Duodenal mucosa (tissue), 2 donors: ENCODE measurements around the gene ATAD3C.
A peak's percentile ranks its signal among the peaks of the same experiment; 100 is the strongest.

Experiments
- H3K27ac ChIP-seq: one replicate; pipeline ENCODE4 v1.7.0; 2013; ENCODE audit warnings: low read depth, low read length
- H3K27me3 ChIP-seq, 2 donors: one replicate each; pipeline ENCODE4 v1.7.0; 2013; ENCODE audit warnings: low read length in 2 of 2, control low read depth in 1 of 2; ENCODE audit not compliant: insufficient read depth in 2 of 2, control insufficient read depth in 1 of 2
- H3K36me3 ChIP-seq, 2 donors: one replicate each; pipeline ENCODE4 v1.7.0; 2013; ENCODE audit warnings: low read length in 2 of 2, control low read depth in 1 of 2; ENCODE audit not compliant: insufficient read depth in 2 of 2, control insufficient read depth in 1 of 2
- H3K4me1 ChIP-seq, 2 donors: one replicate each; pipeline ENCODE4 v1.7.0; 2013; ENCODE audit warnings: low read length in 2 of 2, control low read depth in 1 of 2; ENCODE audit not compliant: insufficient read depth in 2 of 2, control insufficient read depth in 1 of 2
- H3K4me3 ChIP-seq, 2 donors: one replicate each; pipeline ENCODE4 v1.7.0; 2013; ENCODE audit warnings: low read length in 2 of 2, low read depth in 1 of 2
- H3K9ac ChIP-seq, 2 donors: one replicate each; pipeline ENCODE4 v1.7.0; 2013; ENCODE audit warnings: low read length in 2 of 2, low read depth in 1 of 2
- H3K9me3 ChIP-seq, 2 donors: one replicate each; pipeline ENCODE4 v1.7.0; 2013; ENCODE audit warnings: low read length in 2 of 2, control low read depth in 1 of 2; ENCODE audit not compliant: control insufficient read depth in 1 of 2

Gene ATAD3C

GRCh38 chr1:1431845-1432273 is 17.6 kb upstream of the ATAD3C start:
- H3K4me1 ChIP-seq, result peaks cover 38 to 47% of the 10 kb centered on the region in 2 donors
- H3K9ac ChIP-seq, result no peak overlapping the region
- H3K36me3 ChIP-seq, result no peaks in the 10 kb centered on the region
- H3K9me3 ChIP-seq, result no peaks in the 10 kb centered on the region
- no peak overlapping the region for H3K4me3 ChIP-seq
- H3K27ac ChIP-seq, result peak overlapping the region; percentile 50
- peaks cover 6 to 12% of the 10 kb centered on the region in 2 donors for H3K27me3 ChIP-seq

- Histone ChIP-seq H3K27me3 (peaks cover 6 to 12% of the 10 kb centered on the region in 2 donors), H3K9me3 (no peaks in the 10 kb centered on the region), H3K27ac (peak overlapping the region; percentile 71), H3K4me3 (no peak overlapping the region), H3K4me1 (peaks cover 38 to 48% of the 10 kb centered on the region in 2 donors), H3K9ac (no peak overlapping the region), H3K36me3 (no peaks in the 10 kb centered on the region)
These were observed 17.1 kb upstream of the ATAD3C start for GRCh38 chr1:1432274-1432950.

- Histone ChIP-seq H3K4me3 (peak overlapping the region; percentile 7 to 13), H3K9me3 (no peaks in the 10 kb centered on the region), H3K9ac (peak overlapping the region; percentile 4 to 61), H3K27me3 (peaks cover 6 to 12% of the 10 kb centered on the region in 2 donors), H3K27ac (peak overlapping the region; percentile 71), H3K36me3 (no peaks in the 10 kb centered on the region), H3K4me1 (peaks cover 45 to 56% of the 10 kb centered on the region in 2 donors)
These were observed 16.3 kb upstream of the ATAD3C start for GRCh38 chr1:1432951-1433803.

- peaks cover 6 to 9% of the 10 kb centered on the region in 2 donors for H3K27me3 ChIP-seq
These were observed 15.7 kb upstream of the ATAD3C start for GRCh38 chr1:1433804-1434130.

GRCh38 chr1:1434131-1434823 is 15.2 kb upstream of the ATAD3C start:
- Histone ChIP-seq H3K9ac (peak overlapping the region in 1 of 2 donors; percentile 61), H3K4me3 (no peak overlapping the region), H3K9me3 (no peaks in the 10 kb centered on the region), H3K4me1 (peaks cover 50 to 56% of the 10 kb centered on the region in 2 donors), H3K27ac (peak overlapping the region; percentile 78), H3K36me3 (no peaks in the 10 kb centered on the region), H3K27me3 (peaks cover 6 to 9% of the 10 kb centered on the region in 2 donors)

More at GRCh38 chr1:1433804-1434130, 15.7 kb upstream of the ATAD3C start:
- Histone ChIP-seq H3K9me3 (no peaks in the 10 kb centered on the region), H3K27ac (peak overlapping the region; percentile 78), H3K9ac (peak overlapping the region in 1 of 2 donors; percentile 61), H3K4me3 (peak overlapping the region in 1 of 2 donors; percentile 7), H3K4me1 (peaks cover 50 to 56% of the 10 kb centered on the region in 2 donors), H3K36me3 (no peaks in the 10 kb centered on the region)

GRCh38 chr1:1434824-1435105 is 14.7 kb upstream of the ATAD3C start:
- Histone ChIP-seq H3K4me1 (peaks cover 50 to 56% of the 10 kb centered on the region in 2 donors), H3K9ac (no peak overlapping the region), H3K27ac (peak overlapping the region; percentile 62), H3K36me3 (no peaks in the 10 kb centered on the region), H3K9me3 (no peaks in the 10 kb centered on the region), H3K4me3 (no peak overlapping the region), H3K27me3 (peaks cover 6 to 9% of the 10 kb centered on the region in 2 donors)

- Histone ChIP-seq H3K4me3 (peak within 1 kb of the TSS; percentile 55 to 65), H3K9ac (peak within 1 kb of the TSS; percentile 33 to 38), H3K27me3 (peaks cover 6 to 9% of the 10 kb centered on the region in 2 donors), H3K27ac (peak within 1 kb of the TSS; percentile 62), H3K36me3 (no peaks in the 10 kb centered on the region), H3K9me3 (no peaks in the 10 kb centered on the region), H3K4me1 (peaks cover 50 to 56% of the 10 kb centered on the region in 2 donors)
These were observed 14.2 kb upstream of the ATAD3C start, which contains the start of gene VWA1 for GRCh38 chr1:1435106-1435903. VWA1 (plus strand) TSS chr1:1435690; CDS start chr1:1435749, 59 bp downstream.

- H3K9ac ChIP-seq, result peak overlapping the region; percentile 33 to 38
- H3K27me3 ChIP-seq, result peaks cover 6 to 9% of the 10 kb centered on the region in 2 donors
- no peak overlapping the region for H3K27ac ChIP-seq
- peak overlapping the region; percentile 40 to 47 for H3K4me3 ChIP-seq
- no peaks in the 10 kb centered on the region for H3K9me3 ChIP-seq
- no peaks in the 10 kb centered on the region for H3K36me3 ChIP-seq
- H3K4me1 ChIP-seq, result peaks cover 57 to 64% of the 10 kb centered on the region in 2 donors
These were observed 13.4 kb upstream of the ATAD3C start for GRCh38 chr1:1435911-1436629.

- Histone ChIP-seq H3K27me3 (peaks cover 6 to 9% of the 10 kb centered on the region in 2 donors), H3K9me3 (no peaks in the 10 kb centered on the region), H3K4me1 (peaks cover 57 to 65% of the 10 kb centered on the region in 2 donors), H3K36me3 (no peaks in the 10 kb centered on the region), H3K27ac (no peak overlapping the region), H3K4me3 (peak overlapping the region; percentile 40 to 47), H3K9ac (peak overlapping the region; percentile 33 to 38)
These were observed 12.9 kb upstream of the ATAD3C start for GRCh38 chr1:1436630-1437032.
